GM23338 (cell line): Measurements from ENCODE around the gene ATF6. TPM values are rescaled to one million over a fixed set of nuclear protein-coding genes. Genes with fewer than 3 reads are reported as not detected.

Source experiments
- CREB1 ChIP-seq: fragments of 250-450 bp; sonication (Bioruptor Pico); IDR thresholded peaks from 2 replicates; pipeline ENCODE4 v1.5.0; 2020; ENCODE audit warnings: low read depth, mild to moderate bottlenecking, moderate library complexity
- EZH2 ChIP-seq: fragments of 200-600 bp; sonication (generic); IDR thresholded peaks from one replicate; pipeline ENCODE4 v1.8.0; 2017; ENCODE audit warnings: antibody characterized with exemption, mild to moderate bottlenecking, low read depth; ENCODE audit not compliant: unreplicated experiment
- EZH2phosphoT487 ChIP-seq: fragments of 200-600 bp; sonication (generic); IDR thresholded peaks from one replicate; pipeline ENCODE4 v1.8.1; 2018; ENCODE audit warnings: antibody characterized with exemption; ENCODE audit not compliant: unreplicated experiment
- JUNB ChIP-seq: IDR thresholded peaks from one replicate; pipeline ENCODE4 v1.6.1; 2016; ENCODE audit warnings: antibody characterized with exemption; ENCODE audit not compliant: unreplicated experiment
- STAT1 ChIP-seq: IDR thresholded peaks from one replicate; pipeline ENCODE4 v1.6.1; 2016; ENCODE audit warnings: antibody characterized with exemption; ENCODE audit not compliant: unreplicated experiment
- ZNF114 ChIP-seq: fragments of 250-450 bp; sonication (Bioruptor Pico); IDR thresholded peaks from 2 replicates; pipeline ENCODE4 v1.5.0; 2020; ENCODE audit warnings: mild to moderate bottlenecking, moderate library complexity
- ZNF331 ChIP-seq: fragments of 250-450 bp; sonication (Bioruptor Pico); IDR thresholded peaks from 2 replicates; pipeline ENCODE4 v1.5.0; 2020; ENCODE audit warnings: low read depth, mild to moderate bottlenecking, moderate library complexity
- polyA plus RNA-seq: library from polyadenylated mRNA; unstranded; fragments of >200 nt; fragmentation: Nextera tagmentation; extraction: Ambion mirVana; gene quantifications from 2 replicates; pipeline ENCODE4 v1.2.1, GENCODE V29; 2016
- total RNA-seq: library from RNA; depleted of rRNA; stranded (reverse); fragments of >200 nt; shearing (Covaris generic); gene quantifications from 2 replicates; pipeline ENCODE4 v1.2.3, GENCODE V29; 2014
- TF ChIP-seq, protein P1 (sequence below): fragments of 250-450 bp; sonication (Bioruptor Pico); IDR thresholded peaks from 2 replicates; pipeline ENCODE4 v1.5.0; 2020; ENCODE audit warnings: mild to moderate bottlenecking, moderate library complexity
- TF ChIP-seq, protein P2 (sequence below): IDR thresholded peaks from 2 replicates; pipeline ENCODE4 v1.6.1; 2016; ENCODE audit warnings: antibody characterized with exemption
- TF ChIP-seq, protein P3 (sequence below): IDR thresholded peaks from one replicate; pipeline ENCODE4 v1.6.1; 2018; ENCODE audit warnings: antibody characterized with exemption; ENCODE audit not compliant: unreplicated experiment

Gene ATF6
- total and polyA plus RNA-seq, 2 experiments from 2014 or later: 5.0 to 13.5 TPM

DNA sequence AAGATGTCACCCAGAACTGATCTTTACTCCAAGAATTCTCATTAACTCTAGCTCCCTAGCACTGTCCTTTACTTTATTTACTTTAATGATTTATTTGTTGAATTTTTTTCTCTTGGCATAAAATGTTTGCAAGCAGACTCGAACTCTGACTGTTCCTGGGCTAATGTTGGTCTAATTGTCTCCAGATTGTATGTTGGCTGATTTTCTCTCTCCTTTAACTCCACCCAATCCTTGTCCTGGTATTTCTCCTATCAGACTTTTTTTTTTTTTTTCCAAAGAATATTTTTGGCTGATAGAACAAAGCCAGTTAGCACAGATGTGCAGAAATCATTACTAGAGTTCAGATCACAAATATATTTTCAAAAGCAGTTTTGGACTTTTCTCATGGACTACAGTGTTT is 82.6 kb downstream of the ATF6 start (continued):
- TF ChIP-seq, protein P1, sequence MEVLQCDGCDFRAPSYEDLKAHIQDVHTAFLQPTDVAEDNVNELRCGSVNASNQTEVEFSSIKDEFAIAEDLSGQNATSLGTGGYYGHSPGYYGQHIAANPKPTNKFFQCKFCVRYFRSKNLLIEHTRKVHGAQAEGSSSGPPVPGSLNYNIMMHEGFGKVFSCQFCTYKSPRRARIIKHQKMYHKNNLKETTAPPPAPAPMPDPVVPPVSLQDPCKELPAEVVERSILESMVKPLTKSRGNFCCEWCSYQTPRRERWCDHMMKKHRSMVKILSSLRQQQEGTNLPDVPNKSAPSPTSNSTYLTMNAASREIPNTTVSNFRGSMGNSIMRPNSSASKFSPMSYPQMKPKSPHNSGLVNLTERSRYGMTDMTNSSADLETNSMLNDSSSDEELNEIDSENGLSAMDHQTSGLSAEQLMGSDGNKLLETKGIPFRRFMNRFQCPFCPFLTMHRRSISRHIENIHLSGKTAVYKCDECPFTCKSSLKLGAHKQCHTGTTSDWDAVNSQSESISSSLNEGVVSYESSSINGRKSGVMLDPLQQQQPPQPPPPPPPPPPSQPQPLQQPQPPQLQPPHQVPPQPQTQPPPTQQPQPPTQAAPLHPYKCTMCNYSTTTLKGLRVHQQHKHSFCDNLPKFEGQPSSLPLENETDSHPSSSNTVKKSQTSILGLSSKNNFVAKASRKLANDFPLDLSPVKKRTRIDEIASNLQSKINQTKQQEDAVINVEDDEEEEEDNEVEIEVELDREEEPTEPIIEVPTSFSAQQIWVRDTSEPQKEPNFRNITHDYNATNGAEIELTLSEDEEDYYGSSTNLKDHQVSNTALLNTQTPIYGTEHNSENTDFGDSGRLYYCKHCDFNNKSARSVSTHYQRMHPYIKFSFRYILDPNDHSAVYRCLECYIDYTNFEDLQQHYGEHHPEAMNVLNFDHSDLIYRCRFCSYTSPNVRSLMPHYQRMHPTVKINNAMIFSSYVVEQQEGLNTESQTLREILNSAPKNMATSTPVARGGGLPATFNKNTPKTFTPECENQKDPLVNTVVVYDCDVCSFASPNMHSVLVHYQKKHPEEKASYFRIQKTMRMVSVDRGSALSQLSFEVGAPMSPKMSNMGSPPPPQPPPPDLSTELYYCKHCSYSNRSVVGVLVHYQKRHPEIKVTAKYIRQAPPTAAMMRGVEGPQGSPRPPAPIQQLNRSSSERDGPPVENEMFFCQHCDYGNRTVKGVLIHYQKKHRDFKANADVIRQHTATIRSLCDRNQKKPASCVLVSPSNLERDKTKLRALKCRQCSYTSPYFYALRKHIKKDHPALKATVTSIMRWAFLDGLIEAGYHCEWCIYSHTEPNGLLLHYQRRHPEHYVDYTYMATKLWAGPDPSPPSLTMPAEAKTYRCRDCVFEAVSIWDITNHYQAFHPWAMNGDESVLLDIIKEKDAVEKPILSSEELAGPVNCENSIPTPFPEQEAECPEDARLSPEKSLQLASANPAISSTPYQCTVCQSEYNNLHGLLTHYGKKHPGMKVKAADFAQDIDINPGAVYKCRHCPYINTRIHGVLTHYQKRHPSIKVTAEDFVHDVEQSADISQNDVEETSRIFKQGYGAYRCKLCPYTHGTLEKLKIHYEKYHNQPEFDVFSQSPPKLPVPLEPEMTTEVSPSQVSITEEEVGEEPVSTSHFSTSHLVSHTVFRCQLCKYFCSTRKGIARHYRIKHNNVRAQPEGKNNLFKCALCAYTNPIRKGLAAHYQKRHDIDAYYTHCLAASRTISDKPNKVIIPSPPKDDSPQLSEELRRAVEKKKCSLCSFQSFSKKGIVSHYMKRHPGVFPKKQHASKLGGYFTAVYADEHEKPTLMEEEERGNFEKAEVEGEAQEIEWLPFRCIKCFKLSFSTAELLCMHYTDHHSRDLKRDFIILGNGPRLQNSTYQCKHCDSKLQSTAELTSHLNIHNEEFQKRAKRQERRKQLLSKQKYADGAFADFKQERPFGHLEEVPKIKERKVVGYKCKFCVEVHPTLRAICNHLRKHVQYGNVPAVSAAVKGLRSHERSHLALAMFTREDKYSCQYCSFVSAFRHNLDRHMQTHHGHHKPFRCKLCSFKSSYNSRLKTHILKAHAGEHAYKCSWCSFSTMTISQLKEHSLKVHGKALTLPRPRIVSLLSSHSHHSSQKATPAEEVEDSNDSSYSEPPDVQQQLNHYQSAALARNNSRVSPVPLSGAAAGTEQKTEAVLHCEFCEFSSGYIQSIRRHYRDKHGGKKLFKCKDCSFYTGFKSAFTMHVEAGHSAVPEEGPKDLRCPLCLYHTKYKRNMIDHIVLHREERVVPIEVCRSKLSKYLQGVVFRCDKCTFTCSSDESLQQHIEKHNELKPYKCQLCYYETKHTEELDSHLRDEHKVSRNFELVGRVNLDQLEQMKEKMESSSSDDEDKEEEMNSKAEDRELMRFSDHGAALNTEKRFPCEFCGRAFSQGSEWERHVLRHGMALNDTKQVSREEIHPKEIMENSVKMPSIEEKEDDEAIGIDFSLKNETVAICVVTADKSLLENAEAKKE (CRISPR knock-in tag): no peak
- TF ChIP-seq, protein P2, sequence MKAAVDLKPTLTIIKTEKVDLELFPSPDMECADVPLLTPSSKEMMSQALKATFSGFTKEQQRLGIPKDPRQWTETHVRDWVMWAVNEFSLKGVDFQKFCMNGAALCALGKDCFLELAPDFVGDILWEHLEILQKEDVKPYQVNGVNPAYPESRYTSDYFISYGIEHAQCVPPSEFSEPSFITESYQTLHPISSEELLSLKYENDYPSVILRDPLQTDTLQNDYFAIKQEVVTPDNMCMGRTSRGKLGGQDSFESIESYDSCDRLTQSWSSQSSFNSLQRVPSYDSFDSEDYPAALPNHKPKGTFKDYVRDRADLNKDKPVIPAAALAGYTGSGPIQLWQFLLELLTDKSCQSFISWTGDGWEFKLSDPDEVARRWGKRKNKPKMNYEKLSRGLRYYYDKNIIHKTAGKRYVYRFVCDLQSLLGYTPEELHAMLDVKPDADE: no peak
- TF ChIP-seq CREB1: no peak
- no peak for TF ChIP-seq EZH2phosphoT487
- TF ChIP-seq EZH2: no peak
- no peak for TF ChIP-seq JUNB
- TF ChIP-seq, protein P3, sequence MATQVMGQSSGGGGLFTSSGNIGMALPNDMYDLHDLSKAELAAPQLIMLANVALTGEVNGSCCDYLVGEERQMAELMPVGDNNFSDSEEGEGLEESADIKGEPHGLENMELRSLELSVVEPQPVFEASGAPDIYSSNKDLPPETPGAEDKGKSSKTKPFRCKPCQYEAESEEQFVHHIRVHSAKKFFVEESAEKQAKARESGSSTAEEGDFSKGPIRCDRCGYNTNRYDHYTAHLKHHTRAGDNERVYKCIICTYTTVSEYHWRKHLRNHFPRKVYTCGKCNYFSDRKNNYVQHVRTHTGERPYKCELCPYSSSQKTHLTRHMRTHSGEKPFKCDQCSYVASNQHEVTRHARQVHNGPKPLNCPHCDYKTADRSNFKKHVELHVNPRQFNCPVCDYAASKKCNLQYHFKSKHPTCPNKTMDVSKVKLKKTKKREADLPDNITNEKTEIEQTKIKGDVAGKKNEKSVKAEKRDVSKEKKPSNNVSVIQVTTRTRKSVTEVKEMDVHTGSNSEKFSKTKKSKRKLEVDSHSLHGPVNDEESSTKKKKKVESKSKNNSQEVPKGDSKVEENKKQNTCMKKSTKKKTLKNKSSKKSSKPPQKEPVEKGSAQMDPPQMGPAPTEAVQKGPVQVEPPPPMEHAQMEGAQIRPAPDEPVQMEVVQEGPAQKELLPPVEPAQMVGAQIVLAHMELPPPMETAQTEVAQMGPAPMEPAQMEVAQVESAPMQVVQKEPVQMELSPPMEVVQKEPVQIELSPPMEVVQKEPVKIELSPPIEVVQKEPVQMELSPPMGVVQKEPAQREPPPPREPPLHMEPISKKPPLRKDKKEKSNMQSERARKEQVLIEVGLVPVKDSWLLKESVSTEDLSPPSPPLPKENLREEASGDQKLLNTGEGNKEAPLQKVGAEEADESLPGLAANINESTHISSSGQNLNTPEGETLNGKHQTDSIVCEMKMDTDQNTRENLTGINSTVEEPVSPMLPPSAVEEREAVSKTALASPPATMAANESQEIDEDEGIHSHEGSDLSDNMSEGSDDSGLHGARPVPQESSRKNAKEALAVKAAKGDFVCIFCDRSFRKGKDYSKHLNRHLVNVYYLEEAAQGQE: no peak
- no peak for TF ChIP-seq ZNF114 (CRISPR knock-in tag)
- TF ChIP-seq STAT1: no peak
- TF ChIP-seq ZNF331 (CRISPR knock-in tag): no peak
